ENCODE measurements around the gene CHMP2A.
"Not testable (repeated sequence)": the region's sequence is repeated elsewhere in the genome, so short reads cannot be mapped to it uniquely, and the experiment has no call there.

The CHMP2A gene

GRCh38 chr19:58554494-58555368 is at the start of gene CHMP2A:
CHMP2A (minus strand) TSS chr19:58555105; CDS start chr19:58554212, 893 bp downstream.
- Mint-ChIP-seq H3K27me3 (ENCODE audit: low read depth) (no peaks in the 10 kb centered on the region), H3K27ac (peak within 1 kb of the TSS; percentile 99), H3K9me3 (no peaks in the 10 kb centered on the region), H3K36me3 (ENCODE audit: low read depth) (peaks cover 76% of the 10 kb centered on the region), H3K4me3 (peak within 1 kb of the TSS; percentile 96), H3K4me1 (ENCODE audit: low read depth) (peaks cover 38% of the 10 kb centered on the region)
- DNase-seq (ENCODE audit: low spot score), result peak; percentile 98

GRCh38 chr19:58586133-58586765 is 31.3 kb upstream of the CHMP2A start:
- Mint-ChIP-seq H3K4me3 (no peak overlapping the region), H3K36me3 (ENCODE audit: low read depth) (peaks cover 13% of the 10 kb centered on the region), H3K27ac (no peak overlapping the region), H3K4me1 (ENCODE audit: low read depth) (peaks cover 3% of the 10 kb centered on the region), H3K9me3 (no peaks in the 10 kb centered on the region), H3K27me3 (ENCODE audit: low read depth) (no peaks in the 10 kb centered on the region)
- DNase-seq (ENCODE audit: low spot score), result no peak

- peaks cover 8% of the 10 kb centered on the region for H3K4me1 Mint-ChIP-seq (ENCODE audit: low read depth)
- H3K27ac Mint-ChIP-seq, result no peak overlapping the region
- peaks cover 15% of the 10 kb centered on the region for H3K36me3 Mint-ChIP-seq (ENCODE audit: low read depth)
- no peaks in the 10 kb centered on the region for H3K27me3 Mint-ChIP-seq (ENCODE audit: low read depth)
- no peaks in the 10 kb centered on the region for H3K9me3 Mint-ChIP-seq
- DNase-seq (ENCODE audit: low spot score), result no peak
- no peak overlapping the region for H3K4me3 Mint-ChIP-seq
Observed at GRCh38 chr19:58585442-58586132, 30.7 kb upstream of the CHMP2A start.

GRCh38 chr19:58584498-58585441 is 29.9 kb upstream of the CHMP2A start:
- H3K9me3 Mint-ChIP-seq, result no peaks in the 10 kb centered on the region
- H3K4me1 Mint-ChIP-seq (ENCODE audit: low read depth), result peaks cover 8% of the 10 kb centered on the region
- no peak for DNase-seq (ENCODE audit: low spot score)
- H3K27me3 Mint-ChIP-seq (ENCODE audit: low read depth), result no peaks in the 10 kb centered on the region
- no peak overlapping the region for H3K4me3 Mint-ChIP-seq
- H3K36me3 Mint-ChIP-seq (ENCODE audit: low read depth), result peaks cover 15% of the 10 kb centered on the region
- H3K27ac Mint-ChIP-seq, result no peak overlapping the region

- no peak for DNase-seq (ENCODE audit: low spot score)
- no peak overlapping the region for H3K27ac Mint-ChIP-seq
- no peaks in the 10 kb centered on the region for H3K9me3 Mint-ChIP-seq
- peaks cover 18% of the 10 kb centered on the region for H3K4me1 Mint-ChIP-seq (ENCODE audit: low read depth)
- no peaks in the 10 kb centered on the region for H3K27me3 Mint-ChIP-seq (ENCODE audit: low read depth)
- H3K36me3 Mint-ChIP-seq (ENCODE audit: low read depth), result peaks cover 15% of the 10 kb centered on the region
- no peak overlapping the region for H3K4me3 Mint-ChIP-seq
Observed at GRCh38 chr19:58582985-58583384, 28.1 kb upstream of the CHMP2A start.

GRCh38 chr19:58581227-58582141 is 26.6 kb upstream of the CHMP2A start:
- Mint-ChIP-seq H3K4me3 (no peak overlapping the region), H3K4me1 (ENCODE audit: low read depth) (peaks cover 21% of the 10 kb centered on the region), H3K36me3 (ENCODE audit: low read depth) (peaks cover 15% of the 10 kb centered on the region), H3K9me3 (no peaks in the 10 kb centered on the region), H3K27me3 (ENCODE audit: low read depth) (no peaks in the 10 kb centered on the region), H3K27ac (peak overlapping the region; percentile 71)
- peak; percentile 85 for DNase-seq (ENCODE audit: low spot score)

- Mint-ChIP-seq H3K27me3 (ENCODE audit: low read depth) (no peaks in the 10 kb centered on the region), H3K27ac (no peak overlapping the region), H3K4me1 (ENCODE audit: low read depth) (peaks cover 25% of the 10 kb centered on the region), H3K36me3 (ENCODE audit: low read depth) (peaks cover 15% of the 10 kb centered on the region), H3K4me3 (no peak overlapping the region), H3K9me3 (no peaks in the 10 kb centered on the region)
- DNase-seq (ENCODE audit: low spot score), result no peak
Observed at GRCh38 chr19:58579473-58580142, 24.7 kb upstream of the CHMP2A start.

GRCh38 chr19:58578012-58578925 is 23.4 kb upstream of the CHMP2A start:
- Mint-ChIP-seq H3K4me3 (no peak overlapping the region), H3K4me1 (ENCODE audit: low read depth) (peaks cover 31% of the 10 kb centered on the region), H3K27me3 (ENCODE audit: low read depth) (no peaks in the 10 kb centered on the region), H3K27ac (peak overlapping the region; percentile 24), H3K9me3 (no peaks in the 10 kb centered on the region), H3K36me3 (ENCODE audit: low read depth) (peaks cover 13% of the 10 kb centered on the region)
- DNase-seq (ENCODE audit: low spot score), result no peak

GRCh38 chr19:58577581-58577980 is 22.7 kb upstream of the CHMP2A start:
- not testable (repeated sequence) for H3K9me3 Mint-ChIP-seq; H3K36me3 Mint-ChIP-seq (ENCODE audit: low read depth); H3K27ac Mint-ChIP-seq; H3K4me3 Mint-ChIP-seq; DNase-seq (ENCODE audit: low spot score); H3K27me3 Mint-ChIP-seq (ENCODE audit: low read depth)
- H3K4me1 Mint-ChIP-seq (ENCODE audit: low read depth), result peaks cover 32% of the 10 kb centered on the region

- H3K36me3 Mint-ChIP-seq (ENCODE audit: low read depth), result peaks cover 5% of the 10 kb centered on the region
- DNase-seq (ENCODE audit: low spot score), result peak; percentile 85
- H3K4me3 Mint-ChIP-seq, result peak overlapping the region; percentile 97
- H3K27me3 Mint-ChIP-seq (ENCODE audit: low read depth), result no peaks in the 10 kb centered on the region
- peaks cover 36% of the 10 kb centered on the region for H3K4me1 Mint-ChIP-seq (ENCODE audit: low read depth)
- H3K27ac Mint-ChIP-seq, result peak overlapping the region; percentile 87
- H3K9me3 Mint-ChIP-seq, result no peaks in the 10 kb centered on the region
Observed at GRCh38 chr19:58575183-58576041, 20.5 kb upstream of the CHMP2A start.

Measured in T-helper 2 cell treated with Interferon-gamma antibody and Interleukin-4, amounts not matched to agents 5 μg/mL and 100 μg/mL, for 36 hours (primary cell).